Liver (tissue), 3 donors: ENCODE data around the gene PDZK1.

Experiments used
- HNF4G ChIP-seq: IDR thresholded peaks from 2 replicates; pipeline ENCODE4 v1.6.1; 2016; ENCODE audit warnings: antibody characterized with exemption
- JUND ChIP-seq, 2 donors: IDR thresholded peaks; 2 replicates each; pipeline ENCODE4 v1.6.1; 2016; ENCODE audit warnings: antibody characterized with exemption in 2 of 2
- TAF1 ChIP-seq: conservative IDR thresholded peaks from 2 replicates; pipeline ENCODE4 v1.6.1; 2016; ENCODE audit warnings: antibody characterized with exemption, mild to moderate bottlenecking
- YY1 ChIP-seq: IDR thresholded peaks from 2 replicates; pipeline ENCODE4 v1.6.1; 2016; ENCODE audit warnings: antibody characterized with exemption, mild to moderate bottlenecking
- TF ChIP-seq, protein P1 (sequence below): fragments of 150-350 bp; IDR thresholded peaks from 2 replicates; pipeline ENCODE4 v1.5.1; 2017; ENCODE audit warnings: improper control_type of control experiment, low read depth, low read length; ENCODE audit not compliant: missing input control
- TF ChIP-seq, protein P2 (sequence below): IDR thresholded peaks from 2 replicates; pipeline ENCODE4 v1.6.1; 2016; ENCODE audit warnings: antibody characterized with exemption
- TF ChIP-seq, protein P3 (sequence below): IDR thresholded peaks from 2 replicates; pipeline ENCODE4 v1.6.1; 2016; ENCODE audit warnings: antibody characterized with exemption
- TF ChIP-seq, protein P4 (sequence below): IDR thresholded peaks from 2 replicates; pipeline ENCODE4 v1.6.1; 2016; ENCODE audit warnings: antibody characterized with exemption
- donor health status: healthy.
- donor health status: healthy.

DNA sequence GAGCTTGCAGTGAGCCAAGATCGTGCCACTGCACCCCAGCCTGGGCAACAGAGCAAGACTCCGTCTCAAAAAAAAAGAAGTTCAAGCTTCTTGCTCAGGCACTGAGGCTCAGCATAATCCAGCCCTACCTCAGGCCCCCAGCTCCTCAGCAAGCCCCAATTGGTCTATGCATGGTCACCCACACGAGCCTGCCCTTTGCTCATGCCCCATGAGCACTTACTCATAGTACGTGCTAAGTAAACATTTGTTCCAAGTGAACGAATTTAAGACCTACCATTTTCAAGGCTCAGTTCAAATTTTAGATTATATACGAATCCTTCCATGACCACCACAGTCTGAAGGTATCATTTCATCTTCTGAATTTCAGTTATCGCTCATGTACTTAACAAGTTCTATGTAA is 4.3 kb downstream of the PDZK1 start:
- TF ChIP-seq, protein P1, sequence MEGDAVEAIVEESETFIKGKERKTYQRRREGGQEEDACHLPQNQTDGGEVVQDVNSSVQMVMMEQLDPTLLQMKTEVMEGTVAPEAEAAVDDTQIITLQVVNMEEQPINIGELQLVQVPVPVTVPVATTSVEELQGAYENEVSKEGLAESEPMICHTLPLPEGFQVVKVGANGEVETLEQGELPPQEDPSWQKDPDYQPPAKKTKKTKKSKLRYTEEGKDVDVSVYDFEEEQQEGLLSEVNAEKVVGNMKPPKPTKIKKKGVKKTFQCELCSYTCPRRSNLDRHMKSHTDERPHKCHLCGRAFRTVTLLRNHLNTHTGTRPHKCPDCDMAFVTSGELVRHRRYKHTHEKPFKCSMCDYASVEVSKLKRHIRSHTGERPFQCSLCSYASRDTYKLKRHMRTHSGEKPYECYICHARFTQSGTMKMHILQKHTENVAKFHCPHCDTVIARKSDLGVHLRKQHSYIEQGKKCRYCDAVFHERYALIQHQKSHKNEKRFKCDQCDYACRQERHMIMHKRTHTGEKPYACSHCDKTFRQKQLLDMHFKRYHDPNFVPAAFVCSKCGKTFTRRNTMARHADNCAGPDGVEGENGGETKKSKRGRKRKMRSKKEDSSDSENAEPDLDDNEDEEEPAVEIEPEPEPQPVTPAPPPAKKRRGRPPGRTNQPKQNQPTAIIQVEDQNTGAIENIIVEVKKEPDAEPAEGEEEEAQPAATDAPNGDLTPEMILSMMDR, result no peak
- TF ChIP-seq YY1 (no peak), HNF4G (no peak), JUND (IDR thresholded peaks at IDR 0.05) (no peak), TAF1 (no peak)
- TF ChIP-seq, protein P2, sequence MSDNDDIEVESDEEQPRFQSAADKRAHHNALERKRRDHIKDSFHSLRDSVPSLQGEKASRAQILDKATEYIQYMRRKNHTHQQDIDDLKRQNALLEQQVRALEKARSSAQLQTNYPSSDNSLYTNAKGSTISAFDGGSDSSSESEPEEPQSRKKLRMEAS, result no peak
- TF ChIP-seq, protein P3, sequence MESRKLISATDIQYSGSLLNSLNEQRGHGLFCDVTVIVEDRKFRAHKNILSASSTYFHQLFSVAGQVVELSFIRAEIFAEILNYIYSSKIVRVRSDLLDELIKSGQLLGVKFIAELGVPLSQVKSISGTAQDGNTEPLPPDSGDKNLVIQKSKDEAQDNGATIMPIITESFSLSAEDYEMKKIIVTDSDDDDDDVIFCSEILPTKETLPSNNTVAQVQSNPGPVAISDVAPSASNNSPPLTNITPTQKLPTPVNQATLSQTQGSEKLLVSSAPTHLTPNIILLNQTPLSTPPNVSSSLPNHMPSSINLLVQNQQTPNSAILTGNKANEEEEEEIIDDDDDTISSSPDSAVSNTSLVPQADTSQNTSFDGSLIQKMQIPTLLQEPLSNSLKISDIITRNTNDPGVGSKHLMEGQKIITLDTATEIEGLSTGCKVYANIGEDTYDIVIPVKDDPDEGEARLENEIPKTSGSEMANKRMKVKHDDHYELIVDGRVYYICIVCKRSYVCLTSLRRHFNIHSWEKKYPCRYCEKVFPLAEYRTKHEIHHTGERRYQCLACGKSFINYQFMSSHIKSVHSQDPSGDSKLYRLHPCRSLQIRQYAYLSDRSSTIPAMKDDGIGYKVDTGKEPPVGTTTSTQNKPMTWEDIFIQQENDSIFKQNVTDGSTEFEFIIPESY, result no peak
- TF ChIP-seq, protein P4, sequence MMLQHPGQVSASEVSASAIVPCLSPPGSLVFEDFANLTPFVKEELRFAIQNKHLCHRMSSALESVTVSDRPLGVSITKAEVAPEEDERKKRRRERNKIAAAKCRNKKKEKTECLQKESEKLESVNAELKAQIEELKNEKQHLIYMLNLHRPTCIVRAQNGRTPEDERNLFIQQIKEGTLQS, result no peak
